ENCODE measurements around the gene GAL3ST1. TPM values are rescaled to one million over a fixed set of nuclear protein-coding genes. Genes with fewer than 3 reads are reported as not detected.

GAL3ST1 gene
- total and polyA plus RNA-seq, 2 of the 8 experiments (the other 6 are each of a cell fraction or from before 2014, with no cell fraction given) = 11.0 to 32.5 TPM

DNA sequence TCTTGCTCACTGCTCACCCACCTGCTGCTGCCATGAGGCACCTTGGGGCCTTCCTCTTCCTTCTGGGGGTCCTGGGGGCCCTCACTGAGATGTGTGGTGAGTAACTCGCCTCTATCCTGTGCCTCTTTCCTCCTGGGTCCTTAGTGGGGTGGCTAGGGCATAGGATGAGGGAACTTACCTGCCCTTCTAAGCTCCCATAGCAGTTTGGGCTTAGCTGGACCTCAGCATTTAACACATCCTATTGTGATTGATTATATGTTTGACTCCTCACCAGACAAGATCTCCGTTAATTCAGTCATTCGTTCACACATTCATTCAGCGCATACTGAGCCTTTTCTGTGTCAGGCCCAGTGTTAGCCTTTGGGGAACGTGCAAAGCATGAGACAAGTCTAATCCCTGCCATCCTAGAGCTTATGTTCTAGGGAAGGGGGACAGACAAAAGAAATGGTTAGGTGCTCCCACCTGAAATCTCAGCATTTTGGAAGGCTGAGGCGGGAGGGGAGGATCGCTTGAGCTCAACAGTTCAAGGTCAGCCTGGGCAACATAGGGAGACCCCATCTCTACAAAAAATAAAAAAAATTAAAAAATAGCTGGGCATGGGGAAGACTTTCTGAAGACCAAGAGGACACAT is 33.0 kb upstream of the GAL3ST1 start (continued):
- no peak for TF ChIP-seq BRCA1 (IDR thresholded peaks at IDR 0.05; ENCODE audit: low read depth, low read length)
- TF ChIP-seq EZH2 (IDR thresholded peaks at IDR 0.05; ENCODE audit: low read depth, low read length, severe bottlenecking) = no peak
- no peak for TF ChIP-seq SIN3A (conservative IDR thresholded peaks at IDR 0.05 in 1 of 2, IDR thresholded peaks at IDR 0.05 in 1 of 2; ENCODE audit: low read depth in 1 of 2, low read length in 2 of 2)

Data from H1 (cell line).